K562 (cell line): ENCODE measurements around the gene EPHA4. TPM values are rescaled to one million over a fixed set of nuclear protein-coding genes. Genes with fewer than 3 reads are reported as not detected.

Experiments
- ATAC-seq: fragments of 200-7000 bp; cut with Tn5 transposase; 3 replicates; pipeline ENCODE4 v1.9.1; 2020; ENCODE audit warnings: moderate library complexity
- BruUV-seq: library from RNA; stranded (reverse); fragments of 400-500 nt; replicated peaks from 2 replicates; lab custom pipeline; 2021; lab: Mats Ljungman, UMichigan
- CTCF ChIA-PET: fragments of 300-600 bp; formaldehyde crosslinking; extraction: SDS; loops from one replicate; lab custom pipeline; 2021; ENCODE audit warnings: low intra/inter-chr PET ratio; lab: Yijun Ruan, JAX
- POLR2A ChIA-PET: fragments of 300-600, 350-650 bp; sonication (Branson Sonifier 250); formaldehyde crosslinking; extraction: SDS; loops from one replicate; lab custom pipeline; 2021; ENCODE audit warnings: antibody characterized with exemption, inconsistent platforms; lab: Yijun Ruan, JAX
- DNase-seq, 4 experiments: peaks; one replicate each; pipeline versions ENCODE4 v3.0.0 to v3.0.0-alpha.2; 2011 to 2018; ENCODE audit warnings: low spot score in 3 of 4, mixed read lengths in 3 of 4; ENCODE audit errors: extremely low read depth in 1 of 4
- FAIRE-seq: peaks from 2 replicates; lab custom pipeline; 2011; peaks lifted over from hg19 to GRCh38; lab: Jason Lieb, UNC
- H2AFZ ChIP-seq: 2 replicates; pipeline ENCODE4 v1.6.0; 2011; ENCODE audit warnings: low read depth, low read length, control low read depth, inconsistent platforms
- H3K27ac ChIP-seq: fragments of 200-600 bp; 3 replicates; pipeline ENCODE4 v1.8.0; 2011; ENCODE audit warnings: low read depth, mild to moderate bottlenecking, control low read depth, inconsistent platforms, low read length, moderate library complexity, mixed read lengths; ENCODE audit errors: extremely low read depth
- H3K27me3 ChIP-seq, 2 experiments: fragments of 300-600 bp in 1 of 2; 2 replicates in 1 of 2; 3 replicates in 1 of 2; pipeline versions ENCODE4 v1.6.0 to v1.8.0; 2011; ENCODE audit warnings: inconsistent platforms in 2 of 2, low read length in 2 of 2, mild to moderate bottlenecking in 1 of 2, mixed read lengths in 1 of 2, moderate library complexity in 1 of 2; ENCODE audit not compliant: control insufficient read depth in 2 of 2, insufficient read depth in 2 of 2
- H3K36me3 ChIP-seq: fragments of 300-600 bp; 3 replicates; pipeline ENCODE4 v1.8.0; 2011; ENCODE audit warnings: mild to moderate bottlenecking, low read length, inconsistent platforms; ENCODE audit not compliant: control insufficient read depth, insufficient read depth
- H3K4me1 ChIP-seq, 2 experiments: fragments of 200-600 bp in 1 of 2; replicated peaks in 1 of 2; 2 replicates in 1 of 2; 3 replicates in 1 of 2; pipeline versions ENCODE4 v1.5.1 to v1.8.0; 2011; ENCODE audit warnings: inconsistent platforms in 2 of 2, low read length in 2 of 2, mild to moderate bottlenecking in 1 of 2, mixed read lengths in 1 of 2, moderate library complexity in 1 of 2; ENCODE audit not compliant: control insufficient read depth in 2 of 2, insufficient read depth in 2 of 2
- H3K4me2 ChIP-seq: 2 replicates; pipeline ENCODE4 v1.6.1; 2011; ENCODE audit warnings: low read length, control low read depth, inconsistent platforms, mixed read lengths; ENCODE audit not compliant: insufficient read depth
- H3K4me3 ChIP-seq: fragments of 200-600 bp; sonication (generic), shearing (Covaris generic); 2 replicates; pipeline ENCODE4 v1.5.1; 2016; ENCODE audit warnings: control low read depth, inconsistent platforms
- H3K79me2 ChIP-seq: fragments of 200-600 bp; 3 replicates; pipeline ENCODE4 v1.8.0; 2011; ENCODE audit warnings: low read length, inconsistent platforms; ENCODE audit not compliant: control insufficient read depth, insufficient read depth
- H3K9ac ChIP-seq, 2 experiments: 2 replicates each; pipeline versions ENCODE4 v1.6.0 to v1.6.1; 2011; ENCODE audit warnings: low read depth in 2 of 2, low read length in 2 of 2, control low read depth in 1 of 2, inconsistent platforms in 1 of 2, mild to moderate bottlenecking in 1 of 2, mixed read lengths in 1 of 2; ENCODE audit not compliant: insufficient read depth in 1 of 2
- H3K9me1 ChIP-seq: one replicate; pipeline ENCODE4 v1.6.0; 2011; ENCODE audit warnings: inconsistent platforms, mild to moderate bottlenecking, low read length, moderate library complexity; ENCODE audit not compliant: control insufficient read depth, insufficient read depth
- H3K9me3 ChIP-seq: replicated peaks from 2 replicates; pipeline ENCODE4 v1.5.1; 2011; ENCODE audit warnings: low read depth, low read length, inconsistent platforms; ENCODE audit not compliant: control insufficient read depth, insufficient read depth
- H4K20me1 ChIP-seq: replicated peaks from 2 replicates; pipeline ENCODE4 v1.6.1; 2011; ENCODE audit warnings: low read length, inconsistent platforms, mixed read lengths; ENCODE audit not compliant: control insufficient read depth, insufficient read depth
- CCAR2 ChIP-seq: fragments of 200-400 bp; formaldehyde crosslinking; IDR thresholded peaks from 2 replicates; pipeline ENCODE4 v1.6.1; 2017; ENCODE audit warnings: mild to moderate bottlenecking, low read depth, low read length
- ETS2 ChIP-seq: IDR thresholded peaks from 2 replicates; pipeline ENCODE4 v1.6.1; 2016; ENCODE audit warnings: borderline replicate concordance, missing genetic modification characterization, mild to moderate bottlenecking, moderate library complexity, missing compliant biosample characterization; ENCODE audit not compliant: poor library complexity, severe bottlenecking
- HIVEP1 ChIP-seq: fragments of 250-450 bp; sonication (Bioruptor Pico); IDR thresholded peaks from 2 replicates; pipeline ENCODE4 v1.4.0; 2020; ENCODE audit warnings: mild to moderate bottlenecking
- LARP7 ChIP-seq: fragments of 450-650 bp; IDR thresholded peaks from 2 replicates; pipeline ENCODE4 v1.6.1; 2016
- NFE2 ChIP-seq: IDR thresholded peaks from 2 replicates; pipeline ENCODE4 v1.6.1; 2014; ENCODE audit warnings: antibody characterized with exemption, low read depth
- NFRKB ChIP-seq: fragments of 450-650 bp; IDR thresholded peaks from 2 replicates; pipeline ENCODE4 v1.6.1; 2016; ENCODE audit warnings: low read depth
- RBM25 ChIP-seq: fragments of 200-400 bp; formaldehyde crosslinking; IDR thresholded peaks from 2 replicates; pipeline ENCODE4 v1.6.1; 2018; ENCODE audit warnings: low read length, low read depth, moderate library complexity; ENCODE audit not compliant: severe bottlenecking
- XRCC5 ChIP-seq: fragments of 200-400 bp; formaldehyde crosslinking; IDR thresholded peaks from 2 replicates; pipeline ENCODE4 v1.6.1; 2017; ENCODE audit warnings: low read depth, mild to moderate bottlenecking, low read length
- ZFP1 ChIP-seq: fragments of 450-650 bp; formaldehyde crosslinking; IDR thresholded peaks from 2 replicates; pipeline ENCODE4 v1.4.0; 2020; ENCODE audit warnings: mild to moderate bottlenecking, mixed read lengths
- ZNF24 ChIP-seq: fragments of 450-650 bp; IDR thresholded peaks from 2 replicates; pipeline ENCODE4 v1.6.1; 2016
- ZNF436 ChIP-seq: fragments of 250-450, 450-650 bp; sonication (Bioruptor Pico); formaldehyde crosslinking; IDR thresholded peaks from 2 replicates; pipeline ENCODE4 v1.7.0; 2020; ENCODE audit warnings: mild to moderate bottlenecking
- ZNF695 ChIP-seq: fragments of 450-650 bp; formaldehyde crosslinking; IDR thresholded peaks from 2 replicates; pipeline ENCODE4 v1.4.0; 2020; ENCODE audit warnings: mild to moderate bottlenecking, moderate library complexity
- WGBS: fragments of 100-300 bp; shearing (Covaris generic); methylation state at CpG from one replicate; pipeline ENCODE4 v1.1.6; 2016; ENCODE audit warnings: low coverage, mixed read lengths; ENCODE audit not compliant: insufficient coverage; ENCODE audit errors: missing lambda C conversion rate; 5-methylcytosine and 5-hydroxymethylcytosine counted together
- in situ Hi-C: fragments of 300-500 bp; cut with MboI; formaldehyde crosslinking; loops from 4 replicates; pipeline ENCODE4 v1.15.0; 2018; ENCODE audit warnings: inconsistent platforms, mixed read lengths
- intact Hi-C: fragments of 100-400 bp; cut with micrococcal nuclease; formaldehyde crosslinking; loops from 2 replicates; pipeline ENCODE4 v1.14.2; 2022
- polyA plus RNA-seq, 8 experiments: library from polyadenylated mRNA; depleted of rRNA in 4 of 8; stranded (reverse) in 5 of 8; unstranded in 3 of 8; fragments of >200 nt; fragmentation: Nextera tagmentation in 2 of 8; fragmentation: Illumina TruSeq in 1 of 8; extraction: Ambion mirVana in 2 of 8; extraction: Trizol in 1 of 8; gene quantifications; 2 replicates each; pipeline versions ENCODE4 v1.2.1 to v1.2.3, GENCODE V29; 2011 to 2014; ENCODE audit warnings: inconsistent platforms in 1 of 8, missing spikeins in 1 of 8
- total RNA-seq, 7 experiments: library from RNA; depleted of rRNA in 6 of 7; stranded (reverse); fragments of >200 nt in 6 of 7; fragmentation: Illumina TruSeq in 2 of 7; extraction: Trizol in 2 of 7; gene quantifications; 2 replicates each; pipeline versions ENCODE4 v1.2.1 to v1.2.3, GENCODE V29; 2011 to 2021; ENCODE audit warnings: low replicate concordance in 1 of 7
- TF ChIP-seq, protein P1 (sequence below): fragments of 250-450 bp; sonication (Bioruptor Pico); IDR thresholded peaks from 2 replicates; pipeline ENCODE4 v1.4.0; 2020; ENCODE audit warnings: borderline replicate concordance
- TF ChIP-seq, protein P2 (sequence below), 2 experiments: fragments of 450-650 bp; IDR thresholded peaks; 2 replicates each; pipeline ENCODE4 v1.6.1; 2016
- TF ChIP-seq, protein P3 (sequence below), 2 experiments: fragments of 200-800 bp in 1 of 2; sonication (Bioruptor generic) in 1 of 2; sonication (generic) in 1 of 2; formaldehyde crosslinking in 1 of 2; IDR thresholded peaks in 1 of 2; conservative IDR thresholded peaks in 1 of 2; 2 replicates each; pipeline versions ENCODE4 v1.5.0 to v1.6.1; 2016 to 2020; ENCODE audit warnings: missing compliant biosample characterization in 1 of 2, missing genetic modification characterization in 1 of 2, missing genetic modification reagents in 1 of 2
- TF ChIP-seq, protein P4 (sequence below), 2 experiments: fragments of 450-650 bp; conservative IDR thresholded peaks; 2 replicates each; pipeline ENCODE4 v1.6.1; 2017; ENCODE audit warnings: mild to moderate bottlenecking in 2 of 2, moderate library complexity in 2 of 2
- TF ChIP-seq, protein P5 (sequence below): fragments of 450-650 bp; formaldehyde crosslinking; IDR thresholded peaks from 2 replicates; pipeline ENCODE4 v1.4.0; 2020; ENCODE audit warnings: mild to moderate bottlenecking, moderate library complexity

EPHA4 gene
- total and polyA plus RNA-seq, 9 of the 15 experiments (the other 6 are each of a cell fraction or from before 2014, with no cell fraction given) = 0.07 to 0.09 (median 0.07) TPM; not detected in 6

DNA sequence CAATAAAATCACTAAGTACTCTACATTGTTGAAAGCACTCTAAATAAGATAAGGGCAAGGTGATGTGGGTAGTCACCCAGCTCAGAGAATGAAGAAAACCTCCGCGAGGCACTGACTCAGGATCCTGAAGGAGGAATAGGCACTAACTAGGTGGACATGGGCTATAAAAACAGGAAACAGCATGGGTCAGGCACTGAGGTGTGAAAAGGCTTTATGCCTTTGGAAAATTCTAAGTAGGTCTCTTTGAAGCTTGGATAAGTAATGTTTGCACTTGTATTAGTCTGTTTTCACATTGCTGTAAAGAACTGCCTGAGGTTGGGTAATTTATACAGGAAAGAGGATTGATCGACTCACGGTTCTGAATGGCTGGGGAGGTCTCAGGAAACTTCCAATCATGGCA lies 161.6 kb downstream of the EPHA4 start:
- no peak for DNase-seq
- ChIA-PET POLR2A (no interaction called here), CTCF (no interaction called here)
- whole genome bisulfite sequencing = 0% methylated on average over 3 of the region's 4 CpGs
- Histone ChIP-seq H3K9me3 (no peaks in the 10 kb centered on the region), H3K79me2 (no peaks in the 10 kb centered on the region), H3K27me3 (no peaks in the 10 kb centered on the region), H3K9ac (no peak overlapping the region), H3K9me1 (no peaks in the 10 kb centered on the region), H3K4me1 (no peaks in the 10 kb centered on the region), H3K27ac (no peak overlapping the region), H3K4me3 (no peak overlapping the region), H3K4me2 (no peak overlapping the region), H4K20me1 (no peaks in the 10 kb centered on the region), H3K36me3 (no peaks in the 10 kb centered on the region), H2AFZ (no peak overlapping the region)
- in situ Hi-C loops (no loop called here), intact Hi-C loops (no loop called here)
- no peak for TF ChIP-seq HIVEP1 (CRISPR knock-in tag)
- no peak for TF ChIP-seq NFE2
- TF ChIP-seq, protein P1, sequence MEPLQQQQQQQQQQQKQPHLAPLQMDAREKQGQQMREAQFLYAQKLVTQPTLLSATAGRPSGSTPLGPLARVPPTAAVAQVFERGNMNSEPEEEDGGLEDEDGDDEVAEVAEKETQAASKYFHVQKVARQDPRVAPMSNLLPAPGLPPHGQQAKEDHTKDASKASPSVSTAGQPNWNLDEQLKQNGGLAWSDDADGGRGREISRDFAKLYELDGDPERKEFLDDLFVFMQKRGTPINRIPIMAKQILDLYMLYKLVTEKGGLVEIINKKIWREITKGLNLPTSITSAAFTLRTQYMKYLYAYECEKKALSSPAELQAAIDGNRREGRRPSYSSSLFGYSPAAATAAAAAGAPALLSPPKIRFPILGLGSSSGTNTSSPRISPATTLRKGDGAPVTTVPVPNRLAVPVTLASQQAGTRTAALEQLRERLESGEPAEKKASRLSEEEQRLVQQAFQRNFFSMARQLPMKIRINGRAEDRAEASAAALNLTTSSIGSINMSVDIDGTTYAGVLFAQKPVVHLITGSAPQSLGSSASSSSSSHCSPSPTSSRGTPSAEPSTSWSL (CRISPR knock-in tag) = no peak
- no peak for TF ChIP-seq ZNF695 (CRISPR knock-in tag)
- TF ChIP-seq ZNF436 (CRISPR knock-in tag) = no peak
- TF ChIP-seq, protein P2, sequence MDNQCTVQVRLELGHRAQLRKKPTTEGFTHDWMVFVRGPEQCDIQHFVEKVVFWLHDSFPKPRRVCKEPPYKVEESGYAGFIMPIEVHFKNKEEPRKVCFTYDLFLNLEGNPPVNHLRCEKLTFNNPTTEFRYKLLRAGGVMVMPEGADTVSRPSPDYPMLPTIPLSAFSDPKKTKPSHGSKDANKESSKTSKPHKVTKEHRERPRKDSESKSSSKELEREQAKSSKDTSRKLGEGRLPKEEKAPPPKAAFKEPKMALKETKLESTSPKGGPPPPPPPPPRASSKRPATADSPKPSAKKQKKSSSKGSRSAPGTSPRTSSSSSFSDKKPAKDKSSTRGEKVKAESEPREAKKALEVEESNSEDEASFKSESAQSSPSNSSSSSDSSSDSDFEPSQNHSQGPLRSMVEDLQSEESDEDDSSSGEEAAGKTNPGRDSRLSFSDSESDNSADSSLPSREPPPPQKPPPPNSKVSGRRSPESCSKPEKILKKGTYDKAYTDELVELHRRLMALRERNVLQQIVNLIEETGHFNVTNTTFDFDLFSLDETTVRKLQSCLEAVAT (IDR thresholded peaks at IDR 0.05) = no peak
- no peak for TF ChIP-seq ETS2 (tag)
- no peak for TF ChIP-seq LARP7
- TF ChIP-seq XRCC5 = no peak
- TF ChIP-seq, protein P3, sequence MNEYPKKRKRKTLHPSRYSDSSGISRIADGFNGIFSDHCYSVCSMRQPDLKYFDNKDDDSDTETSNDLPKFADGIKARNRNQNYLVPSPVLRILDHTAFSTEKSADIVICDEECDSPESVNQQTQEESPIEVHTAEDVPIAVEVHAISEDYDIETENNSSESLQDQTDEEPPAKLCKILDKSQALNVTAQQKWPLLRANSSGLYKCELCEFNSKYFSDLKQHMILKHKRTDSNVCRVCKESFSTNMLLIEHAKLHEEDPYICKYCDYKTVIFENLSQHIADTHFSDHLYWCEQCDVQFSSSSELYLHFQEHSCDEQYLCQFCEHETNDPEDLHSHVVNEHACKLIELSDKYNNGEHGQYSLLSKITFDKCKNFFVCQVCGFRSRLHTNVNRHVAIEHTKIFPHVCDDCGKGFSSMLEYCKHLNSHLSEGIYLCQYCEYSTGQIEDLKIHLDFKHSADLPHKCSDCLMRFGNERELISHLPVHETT (CRISPR knock-in tag; conservative IDR thresholded peaks at IDR 0.05 in 1 of 2, IDR thresholded peaks at IDR 0.05 in 1 of 2) = no peak
- no peak for TF ChIP-seq RBM25
- TF ChIP-seq NFRKB = no peak
- TF ChIP-seq ZFP1 (CRISPR knock-in tag) = no peak
- TF ChIP-seq, protein P4, sequence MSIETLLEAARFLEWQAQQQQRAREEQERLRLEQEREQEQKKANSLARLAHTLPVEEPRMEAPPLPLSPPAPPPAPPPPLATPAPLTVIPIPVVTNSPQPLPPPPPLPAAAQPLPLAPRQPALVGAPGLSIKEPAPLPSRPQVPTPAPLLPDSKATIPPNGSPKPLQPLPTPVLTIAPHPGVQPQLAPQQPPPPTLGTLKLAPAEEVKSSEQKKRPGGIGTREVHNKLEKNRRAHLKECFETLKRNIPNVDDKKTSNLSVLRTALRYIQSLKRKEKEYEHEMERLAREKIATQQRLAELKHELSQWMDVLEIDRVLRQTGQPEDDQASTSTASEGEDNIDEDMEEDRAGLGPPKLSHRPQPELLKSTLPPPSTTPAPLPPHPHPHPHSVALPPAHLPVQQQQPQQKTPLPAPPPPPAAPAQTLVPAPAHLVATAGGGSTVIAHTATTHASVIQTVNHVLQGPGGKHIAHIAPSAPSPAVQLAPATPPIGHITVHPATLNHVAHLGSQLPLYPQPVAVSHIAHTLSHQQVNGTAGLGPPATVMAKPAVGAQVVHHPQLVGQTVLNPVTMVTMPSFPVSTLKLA (conservative IDR thresholded peaks at IDR 0.05) = no peak
- no peak for TF ChIP-seq ZNF24
- TF ChIP-seq, protein P5, sequence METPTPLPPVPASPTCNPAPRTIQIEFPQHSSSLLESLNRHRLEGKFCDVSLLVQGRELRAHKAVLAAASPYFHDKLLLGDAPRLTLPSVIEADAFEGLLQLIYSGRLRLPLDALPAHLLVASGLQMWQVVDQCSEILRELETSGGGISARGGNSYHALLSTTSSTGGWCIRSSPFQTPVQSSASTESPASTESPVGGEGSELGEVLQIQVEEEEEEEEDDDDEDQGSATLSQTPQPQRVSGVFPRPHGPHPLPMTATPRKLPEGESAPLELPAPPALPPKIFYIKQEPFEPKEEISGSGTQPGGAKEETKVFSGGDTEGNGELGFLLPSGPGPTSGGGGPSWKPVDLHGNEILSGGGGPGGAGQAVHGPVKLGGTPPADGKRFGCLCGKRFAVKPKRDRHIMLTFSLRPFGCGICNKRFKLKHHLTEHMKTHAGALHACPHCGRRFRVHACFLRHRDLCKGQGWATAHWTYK (CRISPR knock-in tag) = no peak
- no peak for TF ChIP-seq CCAR2
- no peak for FAIRE-seq
- no TSS peak for BruUV-seq
- no peak for ATAC-seq
